Measurements from ENCODE around the gene RABGEF1.

GRCh38 chr7:66707825-66708224 lies 32.7 kb upstream of the RABGEF1 start:
- TF ChIP-seq CTCF (IDR thresholded peaks at IDR 0.05; ENCODE audit: low read depth, low read length) (no peak), EZH2phosphoT487 (IDR thresholded peaks at IDR 0.05; ENCODE audit: low read depth) (no peak)
